Skeletal muscle tissue (tissue), 4 donors: ENCODE data around the gene GNL2. TPM values are rescaled to one million over a fixed set of nuclear protein-coding genes. Genes with fewer than 3 reads are reported as not detected.
A peak's percentile ranks its signal among the peaks of the same experiment; 100 is the strongest.
"Not testable (repeated sequence)": the region's sequence is repeated elsewhere in the genome, so short reads cannot be mapped to it uniquely, and the experiment has no call there.

Experiments used
- H3K27ac ChIP-seq: one replicate; pipeline ENCODE4 v1.7.0; 2013; ENCODE audit warnings: mild to moderate bottlenecking, low read depth, low read length, inconsistent platforms
- H3K27me3 ChIP-seq, 3 donors: one replicate each; pipeline ENCODE4 v1.7.0; 2013; ENCODE audit warnings: low read length in 3 of 3; ENCODE audit not compliant: control insufficient read depth in 3 of 3, insufficient read depth in 3 of 3
- H3K36me3 ChIP-seq, 3 donors: one replicate each; pipeline ENCODE4 v1.7.0; 2013; ENCODE audit warnings: low read length in 3 of 3; ENCODE audit not compliant: control insufficient read depth in 3 of 3, insufficient read depth in 3 of 3
- H3K4me1 ChIP-seq, 3 donors: one replicate each; pipeline ENCODE4 v1.7.0; 2013; ENCODE audit warnings: low read length in 3 of 3, mild to moderate bottlenecking in 3 of 3; ENCODE audit not compliant: control insufficient read depth in 3 of 3, insufficient read depth in 3 of 3
- H3K4me3 ChIP-seq, 3 donors: one replicate each; pipeline ENCODE4 v1.7.0; 2013; ENCODE audit warnings: low read length in 3 of 3
- H3K9ac ChIP-seq, 3 donors: one replicate each; pipeline ENCODE4 v1.7.0; 2013; ENCODE audit warnings: low read length in 3 of 3, mild to moderate bottlenecking in 3 of 3, moderate library complexity in 2 of 3, low read depth in 1 of 3
- H3K9me3 ChIP-seq, 3 donors: one replicate each; pipeline ENCODE4 v1.7.0; 2013; ENCODE audit warnings: low read length in 3 of 3; ENCODE audit not compliant: control insufficient read depth in 3 of 3
- total RNA-seq: library from RNA; depleted of rRNA; stranded (reverse); fragments of >200 nt; gene quantifications from one replicate; pipeline ENCODE4 v1.2.3, GENCODE V29; 2014
- donor health status: Osteomylitis.

GNL2 gene
- total RNA-seq, 1 donor from 2014 or later = 39.7 TPM

DNA sequence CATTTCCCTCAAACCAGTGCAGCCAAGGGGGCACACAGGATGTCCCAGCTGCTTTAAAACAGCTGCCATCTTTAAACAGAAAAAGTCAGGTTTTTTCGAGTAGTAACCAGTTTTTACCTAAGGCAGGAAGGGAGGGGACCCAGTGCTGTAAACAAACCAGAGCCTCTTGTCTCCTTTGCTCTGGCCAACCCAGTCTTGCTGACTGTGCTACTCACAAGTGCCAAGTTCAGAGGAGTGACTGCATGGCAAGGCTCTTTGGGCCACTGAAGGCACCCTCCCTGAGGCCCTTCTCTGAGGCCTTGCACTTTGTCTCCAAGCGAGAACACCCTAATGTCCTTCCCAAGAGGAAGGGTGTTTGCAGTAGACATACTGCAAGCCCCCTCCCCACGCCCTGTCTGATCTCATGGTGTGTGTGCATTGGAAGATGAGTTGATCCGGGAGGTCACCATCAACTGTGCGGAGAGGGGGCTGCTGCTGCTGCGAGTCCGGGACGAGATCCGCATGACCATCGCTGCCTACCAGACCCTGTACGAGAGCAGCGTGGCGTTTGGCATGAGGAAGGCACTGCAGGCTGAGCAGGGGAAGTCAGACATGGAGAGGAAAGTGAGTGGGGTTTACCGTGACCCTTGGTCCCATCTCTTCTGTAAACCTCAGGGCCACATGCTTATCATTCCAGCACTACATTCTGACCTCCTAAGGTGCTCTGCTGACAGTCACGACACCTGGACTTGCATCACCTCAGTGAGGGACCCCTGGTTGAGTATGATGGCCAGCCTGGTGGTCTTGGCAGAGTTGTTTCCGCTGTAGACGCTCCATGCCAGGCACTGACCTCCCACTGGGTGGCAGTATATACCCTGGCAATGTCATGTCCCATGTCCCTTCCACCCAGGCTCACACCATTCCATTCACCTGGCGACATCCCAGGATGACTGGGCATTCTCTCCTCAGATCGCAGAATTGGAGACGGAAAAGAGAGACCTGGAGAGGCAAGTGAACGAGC, 34.3 kb downstream of the GNL2 start:
- Histone ChIP-seq H3K27ac (no peak overlapping the region), H3K4me1 (peaks cover 2 to 7% (median 7%) of the 10 kb centered on the region in 3 donors), H3K9ac (no peak overlapping the region), H3K4me3 (no peak overlapping the region), H3K36me3 (peaks cover 6 to 22% (median 18%) of the 10 kb centered on the region in 3 donors), H3K9me3 (no peaks in the 10 kb centered on the region), H3K27me3 (peaks cover 0 to 3% (median 0%) of the 10 kb centered on the region in 3 donors)

DNA sequence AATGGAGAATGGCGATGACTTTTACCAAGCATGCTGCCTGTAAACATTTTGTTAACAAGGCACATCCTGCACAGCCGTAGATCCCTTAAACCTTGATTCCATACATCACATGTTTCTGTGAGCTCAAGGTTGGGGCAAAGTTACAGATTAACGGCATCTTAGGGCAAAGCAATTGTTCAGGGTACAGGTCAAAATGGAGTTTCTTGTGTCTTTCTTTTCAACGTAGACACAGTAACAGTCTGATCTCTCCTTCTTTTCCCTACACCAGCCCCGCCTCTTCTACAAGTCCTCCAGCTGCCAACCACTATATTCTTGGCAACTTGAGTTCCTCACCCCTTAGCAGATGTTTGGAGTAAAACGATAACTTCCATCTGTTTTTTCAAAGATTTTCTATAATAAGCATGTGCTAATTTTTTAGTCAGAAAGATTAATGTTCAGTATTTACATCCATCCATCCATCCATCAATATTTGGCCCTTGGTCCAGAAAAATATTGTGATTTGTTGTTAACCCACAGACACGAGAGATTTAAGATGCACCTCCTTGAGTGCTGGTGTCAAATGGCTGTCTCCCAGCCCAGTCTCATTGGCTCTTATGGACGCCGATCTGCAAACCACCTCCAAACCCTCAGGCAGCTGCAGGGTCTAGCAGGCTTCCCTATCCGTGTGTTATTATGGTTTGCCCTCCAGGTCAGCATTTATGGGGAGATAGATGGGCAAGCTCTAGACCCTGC, 35.2 kb downstream of the GNL2 start:
- Histone ChIP-seq H3K36me3 (peaks cover 2 to 13% (median 10%) of the 10 kb centered on the region in 3 donors), H3K9me3 (no peaks in the 10 kb centered on the region), H3K27ac (no peak overlapping the region), H3K9ac (no peak overlapping the region), H3K4me3 (no peak overlapping the region), H3K4me1 (peaks cover 3 to 10% (median 10%) of the 10 kb centered on the region in 3 donors), H3K27me3 (peaks cover 0 to 3% (median 0%) of the 10 kb centered on the region in 3 donors)

DNA sequence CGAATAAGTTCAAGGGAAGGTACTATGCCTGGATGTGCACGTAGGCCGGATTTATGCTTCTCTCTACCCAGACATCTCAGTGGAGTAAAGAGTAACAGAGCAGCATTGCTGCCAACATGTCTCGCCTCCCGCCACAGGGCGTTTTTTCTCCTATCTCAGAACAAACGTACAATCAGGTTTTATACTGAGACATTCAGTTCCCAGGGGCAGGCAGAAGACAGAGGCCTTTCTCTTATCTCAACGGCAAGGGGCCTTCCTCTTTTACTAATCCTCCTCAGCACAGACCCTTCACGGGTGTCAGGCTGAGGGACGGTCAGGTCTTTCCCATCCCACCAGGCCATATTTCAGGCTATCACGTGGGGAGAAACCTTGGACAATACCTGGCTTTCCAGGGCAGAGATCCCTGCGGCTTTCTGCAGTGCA, 35.8 kb downstream of the GNL2 start:
- H3K4me1 ChIP-seq, H3K27ac ChIP-seq, H3K4me3 ChIP-seq, H3K9ac ChIP-seq, H3K27me3 ChIP-seq, H3K36me3 ChIP-seq, H3K9me3 ChIP-seq: not testable (repeated sequence)

DNA sequence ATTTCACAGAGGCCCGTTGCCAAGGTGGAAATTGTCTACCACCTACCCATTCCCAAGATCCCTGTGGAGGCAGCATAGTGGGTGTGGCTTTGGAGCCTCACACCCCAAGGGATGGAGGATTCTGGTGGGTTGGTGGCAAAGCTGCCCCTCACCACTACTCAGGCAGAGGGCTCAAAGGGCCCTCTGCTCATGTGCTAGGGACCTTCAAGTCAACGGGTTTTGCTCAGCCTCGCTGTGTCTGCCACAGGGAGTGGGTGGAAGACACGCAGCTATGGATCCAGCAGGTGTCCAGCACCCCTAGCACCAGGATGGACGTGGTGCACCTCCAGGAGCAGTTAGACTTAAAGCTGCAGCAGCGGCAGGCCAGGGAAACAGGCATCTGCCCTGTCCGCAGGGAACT, 36.7 kb downstream of the GNL2 start:
- no peak overlapping the region for H3K27ac ChIP-seq
- peaks cover 3 to 10% (median 10%) of the 10 kb centered on the region in 3 donors for H3K4me1 ChIP-seq
- no peaks in the 10 kb centered on the region for H3K9me3 ChIP-seq
- H3K4me3 ChIP-seq = no peak overlapping the region
- peaks cover 0 to 4% (median 0%) of the 10 kb centered on the region in 3 donors for H3K36me3 ChIP-seq
- peaks cover 0 to 3% (median 0%) of the 10 kb centered on the region in 3 donors for H3K27me3 ChIP-seq
- H3K9ac ChIP-seq = no peak overlapping the region

DNA sequence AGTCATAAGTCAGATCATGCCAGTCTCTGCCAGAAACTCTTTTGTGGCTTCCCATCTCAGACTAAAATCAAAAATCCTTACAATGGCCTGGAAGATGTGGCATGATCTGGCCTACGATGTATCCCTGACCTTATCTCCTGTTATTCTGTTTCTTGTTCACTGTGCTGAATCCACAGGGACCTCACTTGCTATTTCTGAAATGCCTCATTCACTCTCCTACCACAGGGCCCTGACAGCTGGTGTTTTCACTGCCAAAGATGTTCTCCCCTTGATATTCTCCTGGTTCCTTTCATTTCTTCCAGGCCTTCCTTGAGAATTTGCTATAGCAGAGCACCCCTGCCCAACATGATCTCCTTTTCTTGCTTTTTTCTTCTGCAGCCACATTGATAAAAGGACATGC, 37.3 kb downstream of the GNL2 start:
- Histone ChIP-seq H3K27me3 (peaks cover 0 to 3% (median 0%) of the 10 kb centered on the region in 3 donors), H3K9me3 (no peaks in the 10 kb centered on the region), H3K27ac (no peak overlapping the region), H3K9ac (no peak overlapping the region), H3K4me3 (no peak overlapping the region), H3K4me1 (peaks cover 4 to 15% (median 10%) of the 10 kb centered on the region in 3 donors), H3K36me3 (peaks cover 0 to 4% (median 3%) of the 10 kb centered on the region in 3 donors)

DNA sequence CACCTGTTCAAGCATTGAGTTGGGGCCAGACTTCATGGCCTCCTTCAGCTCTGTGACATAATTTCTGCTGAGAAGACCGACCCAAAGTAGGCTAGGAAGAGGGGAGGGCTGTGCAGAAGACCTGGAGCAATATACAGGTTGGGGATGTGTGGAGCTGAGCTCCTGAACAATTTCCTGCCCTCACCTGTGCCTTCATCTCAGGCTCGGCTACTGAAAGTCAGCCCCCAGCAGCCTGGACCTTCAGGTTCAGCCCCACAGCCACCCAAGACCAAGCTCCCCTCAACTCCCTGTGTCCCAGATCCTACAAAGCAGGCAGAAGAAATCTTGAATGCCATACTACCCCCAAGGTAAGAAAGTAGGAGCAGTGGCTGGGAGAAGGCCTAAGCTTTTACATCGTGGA, 38.3 kb downstream of the GNL2 start:
- Histone ChIP-seq H3K9me3 (no peaks in the 10 kb centered on the region), H3K4me1 (peaks cover 14 to 25% (median 20%) of the 10 kb centered on the region in 3 donors), H3K27me3 (peaks cover 0 to 3% (median 0%) of the 10 kb centered on the region in 3 donors), H3K36me3 (peaks cover 2 to 4% (median 3%) of the 10 kb centered on the region in 3 donors), H3K27ac (no peak overlapping the region), H3K9ac (no peak overlapping the region), H3K4me3 (peak overlapping the region; percentile 64 to 70 (median 68))

DNA sequence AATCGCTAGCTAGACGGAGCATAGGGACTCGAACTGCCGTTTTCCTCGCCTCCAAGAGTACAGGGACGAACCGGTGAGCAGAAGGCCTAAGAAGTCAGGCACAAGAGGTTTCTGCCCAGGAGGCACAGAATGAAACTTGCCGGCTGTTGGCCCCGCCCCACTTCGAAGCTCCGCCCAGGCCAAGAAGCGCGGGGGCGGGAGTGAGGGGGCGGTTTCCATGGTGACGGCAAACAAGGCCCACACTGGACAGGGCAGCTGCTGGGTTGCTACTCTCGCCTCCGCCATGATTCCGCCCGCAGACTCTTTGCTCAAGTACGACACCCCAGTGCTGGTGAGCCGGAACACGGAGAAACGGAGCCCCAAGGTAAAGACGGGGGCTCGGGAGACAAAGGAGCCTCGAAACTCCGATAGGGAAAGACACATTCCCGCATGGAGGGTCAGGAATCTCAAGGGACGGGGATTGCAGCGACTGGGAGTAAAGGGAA, 39.0 kb downstream of the GNL2 start, which contains the start of gene DNALI1:
TSS of gene DNALI1 (plus strand) at position 229 of the 485 bp plus-strand sequence. CDS start at position 284, 55 bp downstream.
- Histone ChIP-seq H3K9ac (peak within 1 kb of the TSS; percentile 8 to 57 (median 54)), H3K36me3 (peaks cover 6 to 9% (median 7%) of the 10 kb centered on the region in 3 donors), H3K4me1 (peaks cover 15 to 26% (median 23%) of the 10 kb centered on the region in 3 donors), H3K4me3 (peak within 1 kb of the TSS; percentile 68 to 70 (median 70)), H3K9me3 (no peaks in the 10 kb centered on the region), H3K27ac (peak within 1 kb of the TSS; percentile 54), H3K27me3 (peaks cover 0 to 3% (median 0%) of the 10 kb centered on the region in 3 donors)

DNA sequence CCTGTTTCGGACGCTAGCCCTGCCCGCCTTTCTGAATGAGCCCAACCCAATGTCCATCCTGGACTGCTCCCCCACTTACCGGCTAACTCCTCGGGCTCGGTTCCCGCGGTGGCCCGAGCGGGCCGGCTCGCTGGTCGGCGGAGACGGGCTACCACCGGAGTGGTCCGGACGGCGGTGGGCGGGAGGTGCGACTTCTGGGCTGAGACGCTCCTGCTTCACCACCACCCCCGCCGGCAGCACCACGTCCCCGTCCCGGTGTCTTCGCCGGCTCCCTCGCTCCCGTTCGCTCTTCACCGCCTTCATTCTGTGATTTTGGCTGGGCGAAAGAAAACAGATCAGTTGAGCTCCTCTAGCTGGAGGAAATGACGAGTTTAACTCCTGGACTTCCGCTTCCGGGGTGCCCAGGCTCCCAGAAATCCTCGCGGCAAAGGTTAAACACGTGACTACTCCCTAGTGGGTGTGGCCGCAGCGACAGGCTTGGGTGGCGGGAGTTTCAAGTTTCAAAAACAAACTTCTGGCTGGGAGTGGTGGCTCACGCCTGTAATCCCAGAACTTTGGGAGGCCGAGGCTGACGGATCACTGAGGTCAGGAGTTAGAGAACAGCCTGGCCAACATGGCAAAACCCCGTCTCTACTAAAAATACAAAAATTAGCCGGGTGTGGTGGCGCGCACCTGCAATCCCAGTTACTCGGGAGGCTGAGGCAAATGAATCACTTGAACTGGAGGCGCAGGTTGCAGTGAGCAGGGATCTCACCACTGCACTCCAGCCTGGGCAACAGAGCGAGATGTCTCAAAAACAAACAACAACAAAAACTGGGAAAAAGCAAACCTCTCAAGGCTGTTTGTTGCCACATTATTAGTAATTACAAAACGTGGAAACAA, 41.6 kb downstream of the GNL2 start, which contains the start of gene SNIP1:
TSS of gene SNIP1 (minus strand) at position 367 of the 882 bp plus-strand sequence. CDS start at position 303, 64 bp downstream.
- peaks cover 0 to 3% (median 0%) of the 10 kb centered on the region in 3 donors for H3K27me3 ChIP-seq
- peak within 1 kb of the TSS; percentile 91 to 97 (median 95) for H3K9ac ChIP-seq
- peak within 1 kb of the TSS; percentile 90 for H3K27ac ChIP-seq
- peaks cover 15 to 26% (median 23%) of the 10 kb centered on the region in 3 donors for H3K4me1 ChIP-seq
- H3K36me3 ChIP-seq = peaks cover 9 to 14% (median 14%) of the 10 kb centered on the region in 3 donors
- peak within 1 kb of the TSS; percentile 83 to 96 (median 86) for H3K4me3 ChIP-seq
- no peaks in the 10 kb centered on the region for H3K9me3 ChIP-seq

DNA sequence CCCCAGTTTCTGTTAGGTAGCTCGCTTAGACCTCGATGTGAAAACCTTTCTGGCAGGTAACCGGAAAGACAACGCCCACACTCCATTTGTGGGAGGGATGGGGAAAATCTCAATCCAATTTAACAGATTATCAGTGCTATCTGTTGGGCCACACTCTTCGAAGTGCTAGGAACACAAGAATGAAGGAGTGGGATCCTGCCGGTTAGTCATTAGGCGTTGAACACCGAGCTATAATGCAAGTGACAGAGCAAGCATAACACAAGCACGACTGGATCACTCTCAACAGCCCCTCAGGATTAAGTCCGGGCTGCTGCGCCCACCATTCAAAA, 42.2 kb downstream of the GNL2 start:
- Histone ChIP-seq H3K4me3 (peak overlapping the region; percentile 83 to 96 (median 86)), H3K4me1 (peaks cover 15 to 26% (median 23%) of the 10 kb centered on the region in 3 donors), H3K9ac (peak overlapping the region; percentile 91 to 97 (median 95)), H3K36me3 (peaks cover 11 to 14% (median 14%) of the 10 kb centered on the region in 3 donors), H3K27ac (peak overlapping the region; percentile 90), H3K9me3 (no peaks in the 10 kb centered on the region), H3K27me3 (peaks cover 0 to 3% (median 0%) of the 10 kb centered on the region in 3 donors)
